ENCODE results near the gene DENND2A.
"Not testable (repeated sequence)": the region's sequence is repeated elsewhere in the genome, so short reads cannot be mapped to it uniquely, and the experiment has no call there.

Gene DENND2A

DNA sequence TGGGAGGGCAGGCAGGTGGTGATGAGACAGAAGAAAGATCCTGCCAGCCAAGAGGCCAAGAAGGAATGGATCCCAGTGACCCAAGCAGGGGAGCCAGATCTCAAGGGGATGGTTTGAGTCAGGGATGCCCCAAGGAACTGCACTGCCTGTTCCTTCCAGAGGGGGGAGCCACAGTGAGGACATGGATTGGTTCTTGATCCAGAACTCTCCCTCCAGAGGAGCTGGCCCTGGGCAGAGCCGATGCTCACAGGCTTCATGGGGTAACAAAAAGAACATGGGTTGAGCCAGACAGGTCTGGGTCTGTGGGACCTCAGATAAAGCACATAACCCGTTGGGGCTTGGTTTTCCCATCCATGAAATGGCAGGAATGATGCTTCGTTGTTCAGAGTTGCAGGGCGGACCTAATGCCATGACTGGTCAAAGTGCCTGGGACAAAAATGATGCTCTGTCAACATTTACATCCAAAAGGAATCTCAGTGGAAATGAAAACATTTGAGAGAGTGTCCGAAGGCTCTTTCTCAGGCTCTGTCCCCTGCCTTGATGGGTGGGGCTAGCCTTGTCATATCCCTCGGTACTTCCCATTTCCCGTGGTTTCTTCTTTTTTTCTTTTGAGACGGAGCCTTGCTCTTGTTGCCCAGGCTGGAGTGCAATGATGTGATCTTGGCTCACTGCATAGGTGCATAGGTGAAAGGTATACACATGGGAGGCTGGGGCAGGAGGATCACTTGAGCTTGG lies 4.7 kb upstream of the DENND2A start:
- DNase-seq: no peak

DNA sequence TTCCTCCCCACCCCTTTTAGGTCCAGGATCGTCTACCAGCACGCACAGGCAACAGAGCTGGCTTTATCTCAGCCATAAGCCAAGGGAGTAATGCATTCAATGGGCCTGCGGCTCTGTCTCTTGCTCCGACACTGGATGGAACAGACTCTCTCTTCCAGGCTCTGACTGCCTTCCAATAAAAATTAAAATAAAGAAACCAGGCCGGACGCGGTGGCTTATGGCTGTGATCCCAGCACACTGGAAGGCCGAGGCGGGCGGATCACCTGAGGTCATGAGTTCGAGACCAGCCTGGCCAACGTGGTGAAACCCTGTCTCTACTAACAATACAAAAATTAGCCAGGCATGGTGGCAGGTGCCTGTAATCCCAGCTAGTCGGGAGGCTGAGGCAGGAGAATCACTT lies 4.1 kb upstream of the DENND2A start:
- not testable (repeated sequence) for DNase-seq

DNA sequence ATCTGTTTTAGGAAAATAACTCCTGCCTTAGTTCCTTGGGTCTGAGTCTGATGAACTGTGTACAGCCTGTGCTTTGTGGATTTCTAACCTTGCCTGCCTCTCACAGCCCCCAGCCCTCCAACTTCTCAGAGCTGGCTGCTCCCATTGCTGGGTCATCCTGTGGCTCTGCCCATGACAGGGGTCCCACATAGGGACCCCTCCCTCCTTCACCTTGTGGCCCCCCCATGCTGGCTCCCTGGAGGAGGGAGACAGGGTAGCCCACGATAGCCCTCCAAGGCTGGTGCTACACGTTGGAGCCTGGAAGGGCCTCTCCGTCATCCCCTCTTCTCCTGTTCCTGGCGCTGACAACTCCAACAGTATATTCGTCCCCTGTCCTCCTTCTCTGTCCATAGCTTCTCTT lies 2.8 kb upstream of the DENND2A start:
- DNase-seq: no peak

DNA sequence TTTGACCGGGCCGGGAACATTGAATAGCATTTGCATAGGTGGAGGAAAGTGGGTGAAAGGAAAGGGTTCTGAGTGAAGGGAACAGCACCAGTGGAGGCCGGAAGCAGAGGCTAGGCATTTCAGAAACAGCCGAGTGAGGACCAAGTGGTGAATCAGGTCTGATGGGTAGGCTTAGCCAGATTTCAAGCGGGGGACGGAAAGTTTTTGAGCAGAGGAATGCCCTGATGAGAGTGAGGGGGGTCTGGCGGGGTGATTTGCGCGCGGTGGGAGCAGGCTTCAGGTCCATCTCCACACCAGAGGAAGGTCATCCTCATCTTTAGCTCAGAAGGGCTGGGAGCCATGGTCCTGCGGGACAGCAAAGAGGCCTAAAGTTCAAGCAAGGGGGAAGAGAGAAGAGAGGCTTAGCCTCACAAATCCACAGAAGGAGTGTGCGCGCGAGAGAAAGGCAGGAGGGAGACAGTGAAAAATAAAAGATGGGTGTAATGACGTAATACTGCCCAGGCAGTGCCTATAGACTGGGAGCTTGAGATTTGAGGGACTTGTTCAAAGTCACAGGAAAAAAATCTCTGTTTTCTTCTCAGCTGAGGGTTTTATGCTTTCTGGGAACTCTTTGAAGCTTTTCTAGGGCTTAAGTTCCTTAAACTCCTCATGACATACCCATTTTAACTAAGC lies 1.0 kb upstream of the DENND2A start:
- no peak for DNase-seq

DNA sequence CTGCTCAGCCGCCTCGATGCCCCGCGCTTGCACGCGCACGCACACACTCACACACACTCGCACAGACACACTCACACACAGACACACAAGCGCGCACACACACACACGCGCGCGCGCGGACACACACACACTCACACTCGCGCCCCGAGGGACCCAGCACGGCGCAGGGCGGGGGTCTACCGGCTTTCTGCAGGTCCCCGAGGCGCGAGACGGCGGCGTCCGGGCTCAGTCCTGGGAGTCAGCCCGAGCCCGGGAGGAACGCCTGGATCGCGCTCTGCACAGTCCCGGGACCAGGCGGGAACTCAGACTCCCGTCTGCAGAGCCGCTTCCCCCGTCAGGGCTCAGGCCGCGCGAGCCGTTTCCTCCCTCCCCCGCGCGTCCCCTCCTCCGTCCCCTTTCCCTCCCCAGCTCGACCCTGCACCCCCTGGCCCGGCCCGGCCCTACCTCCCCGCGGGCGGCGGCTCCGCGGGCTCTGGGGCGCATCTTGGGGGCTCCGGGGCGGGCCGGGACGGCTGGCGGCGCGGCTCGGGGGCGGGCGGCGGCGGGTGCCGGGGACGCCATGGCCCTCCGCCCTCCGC lies 464 bp downstream of the DENND2A start:
- peak in 1 of 2 experiments; percentile 7 for DNase-seq

DNA sequence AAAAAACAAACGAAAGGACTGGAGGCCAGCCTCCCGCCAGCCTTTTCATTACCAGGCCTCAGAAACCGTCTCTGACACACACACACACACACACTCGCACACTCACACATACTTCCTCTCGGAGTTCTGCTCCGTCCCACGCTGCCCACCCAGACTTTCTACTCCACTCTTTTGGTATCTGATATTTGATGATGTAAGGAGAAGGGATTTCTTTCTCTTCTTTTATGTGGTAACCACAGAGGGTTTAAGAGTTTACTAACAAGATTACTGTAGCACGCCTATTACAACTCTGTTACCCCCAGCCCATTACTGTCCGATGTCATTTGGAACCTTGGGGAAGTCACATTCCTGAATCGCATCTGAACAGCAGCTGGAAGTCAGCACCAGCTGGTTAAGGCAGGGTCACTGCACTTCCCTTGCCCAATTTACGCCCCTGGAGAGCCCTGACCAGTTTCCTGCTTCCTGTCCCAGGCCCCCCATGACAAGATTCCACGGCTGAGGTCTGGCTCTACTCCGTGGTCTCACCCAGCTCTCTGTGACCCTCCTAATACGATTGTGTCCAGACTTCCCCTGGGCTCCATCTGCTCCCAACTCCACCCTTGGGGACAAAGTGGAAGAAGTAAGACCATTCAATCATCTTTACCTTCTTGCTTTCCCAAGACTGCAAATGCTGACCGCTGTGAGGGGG lies 1.1 kb downstream of the DENND2A start:
- DNase-seq: peak; percentile 22 to 42

DNA sequence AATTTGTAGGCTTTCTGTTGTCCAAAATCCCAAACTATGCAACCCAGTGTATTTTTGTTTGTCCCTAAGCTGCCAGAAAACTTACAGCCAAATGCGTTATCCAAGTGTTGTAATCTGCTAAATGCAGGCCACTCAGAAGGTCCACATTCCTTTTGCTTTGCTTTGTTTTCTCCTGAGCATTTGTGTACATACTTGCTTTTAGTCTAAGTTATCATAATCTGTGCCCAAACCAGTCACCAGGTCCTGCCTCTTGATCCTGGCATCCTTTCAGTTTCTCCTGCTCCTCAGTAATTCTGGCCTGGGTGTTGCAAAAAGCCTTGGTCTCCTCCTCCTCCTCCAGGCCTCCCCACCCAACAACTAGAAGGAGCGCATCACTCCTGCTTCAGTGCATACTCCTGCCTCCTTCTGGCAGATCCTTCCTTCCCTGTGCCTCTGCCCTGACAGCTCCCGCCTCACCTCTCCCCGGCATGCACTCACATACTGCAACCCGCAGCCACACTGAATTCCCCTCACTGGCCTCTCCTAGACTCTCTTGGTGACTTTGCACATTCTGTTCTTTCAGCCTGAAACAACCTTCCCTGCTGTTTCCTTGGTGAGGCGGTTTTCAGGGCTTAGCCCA lies 2.3 kb downstream of the DENND2A start:
- no peak for DNase-seq

DNA sequence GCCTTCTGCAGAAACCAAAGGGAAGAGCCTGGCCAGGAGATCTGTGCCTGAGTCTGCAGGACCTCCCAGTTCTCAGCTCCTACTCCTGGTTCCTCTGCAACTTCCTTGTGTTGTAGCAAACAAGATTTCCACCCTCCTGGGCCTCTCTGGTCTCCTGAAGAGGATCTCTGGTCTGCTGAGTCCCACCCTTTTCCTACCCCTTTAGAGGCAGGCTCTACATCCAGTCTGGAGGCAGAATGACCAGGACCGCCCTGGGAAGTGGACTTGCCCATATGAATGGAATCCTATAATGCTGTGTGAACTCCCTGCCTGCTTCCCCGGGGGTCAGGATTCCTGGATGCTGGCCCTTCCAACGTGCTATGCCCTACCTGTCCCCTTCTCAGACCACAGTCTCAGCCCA lies 3.2 kb downstream of the DENND2A start:
- no peak for DNase-seq

DNA sequence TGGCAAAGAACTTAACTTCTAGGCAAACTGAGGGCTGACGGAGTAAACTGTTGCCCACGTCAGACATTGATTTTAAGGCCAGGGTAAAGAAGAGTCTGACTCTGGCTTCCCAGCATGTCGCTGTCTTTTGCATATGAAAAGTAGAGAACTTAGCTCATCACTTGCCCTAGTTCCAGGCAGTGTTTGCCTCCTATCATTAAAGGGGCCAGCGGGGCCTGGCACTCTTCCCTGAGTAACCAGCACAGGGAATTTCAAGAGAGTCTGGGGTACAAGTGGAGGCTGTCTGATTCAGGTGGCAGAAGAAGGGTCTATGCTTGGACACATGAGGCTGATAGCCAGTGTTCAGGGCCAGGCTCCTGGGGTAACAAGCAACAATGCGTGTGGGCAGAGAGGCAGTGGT lies 4.8 kb downstream of the DENND2A start:
- no peak for DNase-seq

DNA sequence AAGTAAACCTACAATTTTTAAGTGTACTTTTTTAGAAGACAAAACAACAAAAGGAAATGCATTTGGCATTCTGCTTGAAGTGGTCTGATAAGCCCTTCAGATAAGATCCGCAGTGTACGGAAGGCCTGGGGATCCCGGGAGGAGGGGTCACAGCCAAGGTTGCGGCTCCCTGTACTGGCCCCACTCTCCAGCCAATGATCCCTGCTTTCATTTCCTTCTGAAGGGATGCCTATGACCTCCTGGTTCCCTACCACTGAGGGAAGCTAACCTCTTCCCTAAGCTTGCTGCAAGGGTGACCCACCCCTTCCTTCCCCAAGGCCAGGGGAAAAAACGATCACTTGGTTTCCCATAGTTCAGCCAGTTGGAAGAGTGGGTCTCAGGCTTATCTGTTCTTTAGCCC lies 5.3 kb downstream of the DENND2A start:
- no peak for DNase-seq

DNA sequence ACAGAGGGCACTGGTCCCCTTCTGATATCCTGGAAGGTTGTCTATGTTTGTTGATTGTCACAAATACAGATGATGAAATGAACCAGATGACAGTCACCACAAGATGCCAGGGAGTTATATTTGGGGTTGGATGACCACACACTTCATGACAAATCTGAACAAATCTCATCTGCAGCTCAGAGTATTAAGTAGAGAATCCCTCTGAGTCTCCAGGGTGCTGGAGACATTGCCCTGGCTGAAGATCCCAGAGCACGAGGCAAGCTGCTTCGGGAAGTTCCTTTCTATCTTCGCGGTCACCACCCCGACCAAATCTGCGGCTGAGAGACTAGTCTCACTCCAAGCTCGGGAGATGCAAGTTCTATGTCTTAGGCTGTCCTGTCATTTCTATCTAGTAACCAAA lies 9.0 kb downstream of the DENND2A start:
- no peak for DNase-seq

DNA sequence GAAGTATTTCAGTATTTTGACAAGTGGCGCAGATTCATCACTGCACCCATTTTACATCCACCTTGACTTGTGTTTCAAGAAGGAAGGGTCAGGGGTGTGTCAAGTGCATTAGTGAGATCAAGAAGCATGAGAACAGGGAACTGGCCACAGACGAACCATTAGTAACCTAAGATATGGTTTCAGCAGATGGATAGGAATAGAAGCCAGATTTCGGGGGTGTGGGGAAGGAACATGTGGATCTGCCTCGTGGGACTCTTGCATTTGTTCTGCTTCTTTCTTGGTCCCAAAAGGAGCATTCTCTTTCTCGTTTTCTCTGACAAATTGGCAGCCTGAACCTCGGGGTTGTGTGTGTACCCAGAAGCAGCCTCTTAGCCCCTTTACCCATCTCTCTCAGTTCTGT lies 9.6 kb downstream of the DENND2A start:
- no peak for DNase-seq

DNA sequence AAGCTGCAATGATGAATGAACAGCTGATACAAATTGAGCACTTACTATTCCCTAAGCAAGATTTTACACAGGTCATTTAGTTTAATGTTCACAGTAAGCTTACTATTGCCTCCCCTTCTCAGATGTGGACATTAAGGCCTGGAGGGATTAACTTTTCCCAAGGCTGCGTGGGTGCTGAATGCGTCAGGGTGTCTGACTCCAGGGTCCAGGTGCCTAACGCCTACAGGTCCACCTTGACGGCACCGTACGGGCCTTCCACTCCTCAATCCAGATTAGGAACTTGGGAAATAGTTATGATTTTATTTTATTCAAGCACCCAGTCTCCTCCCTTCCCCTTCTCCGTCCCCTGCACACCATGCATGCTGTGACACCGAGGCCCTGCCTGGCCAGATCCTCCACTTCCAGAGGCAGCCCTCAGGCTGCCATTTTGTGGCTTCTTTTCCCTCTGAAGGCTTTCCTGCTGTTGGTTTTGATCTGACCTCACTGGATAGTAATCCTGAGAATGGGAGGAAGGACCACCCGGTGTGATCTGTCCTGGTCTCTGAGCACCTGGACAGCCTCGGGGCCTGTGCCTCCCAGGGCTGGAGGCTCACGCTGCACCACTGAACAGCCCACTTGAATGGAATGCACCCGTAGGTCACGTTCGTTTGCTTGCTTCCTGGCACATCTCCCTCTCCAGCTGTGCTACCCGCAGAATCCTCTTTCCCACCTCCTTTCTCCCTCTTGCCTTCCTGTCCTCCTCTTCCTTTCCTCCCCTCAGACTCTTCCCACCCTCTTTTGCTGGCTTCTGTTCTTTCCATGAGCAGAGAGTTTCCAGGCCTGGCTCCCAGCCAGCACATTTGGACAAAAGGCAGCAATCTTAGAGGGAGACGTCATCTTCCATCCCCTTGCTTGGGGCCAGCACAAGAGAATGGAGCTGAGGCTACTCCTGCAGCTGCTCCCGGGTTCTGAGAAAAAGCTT lies 14.4 kb downstream of the DENND2A start:
- DNase-seq: no peak

DNA sequence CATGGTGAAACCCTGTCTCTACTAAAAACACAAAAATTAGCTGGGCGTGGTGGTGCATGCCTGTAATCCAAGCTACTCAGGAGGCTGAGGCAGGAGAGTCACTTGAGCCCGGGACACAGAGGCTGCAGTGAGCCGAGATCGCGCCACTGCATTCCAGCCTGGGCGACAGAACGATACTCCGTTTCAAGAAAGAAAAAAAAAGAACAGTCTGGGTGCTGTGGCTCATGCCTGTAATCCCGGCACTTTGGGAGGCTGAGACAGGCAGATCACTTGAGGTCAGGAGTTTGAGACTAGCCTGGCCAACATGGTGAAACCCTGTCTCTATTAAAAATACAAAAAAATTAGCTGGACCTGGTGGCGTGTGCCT lies 15.4 kb downstream of the DENND2A start:
- not testable (repeated sequence) for DNase-seq

DNA sequence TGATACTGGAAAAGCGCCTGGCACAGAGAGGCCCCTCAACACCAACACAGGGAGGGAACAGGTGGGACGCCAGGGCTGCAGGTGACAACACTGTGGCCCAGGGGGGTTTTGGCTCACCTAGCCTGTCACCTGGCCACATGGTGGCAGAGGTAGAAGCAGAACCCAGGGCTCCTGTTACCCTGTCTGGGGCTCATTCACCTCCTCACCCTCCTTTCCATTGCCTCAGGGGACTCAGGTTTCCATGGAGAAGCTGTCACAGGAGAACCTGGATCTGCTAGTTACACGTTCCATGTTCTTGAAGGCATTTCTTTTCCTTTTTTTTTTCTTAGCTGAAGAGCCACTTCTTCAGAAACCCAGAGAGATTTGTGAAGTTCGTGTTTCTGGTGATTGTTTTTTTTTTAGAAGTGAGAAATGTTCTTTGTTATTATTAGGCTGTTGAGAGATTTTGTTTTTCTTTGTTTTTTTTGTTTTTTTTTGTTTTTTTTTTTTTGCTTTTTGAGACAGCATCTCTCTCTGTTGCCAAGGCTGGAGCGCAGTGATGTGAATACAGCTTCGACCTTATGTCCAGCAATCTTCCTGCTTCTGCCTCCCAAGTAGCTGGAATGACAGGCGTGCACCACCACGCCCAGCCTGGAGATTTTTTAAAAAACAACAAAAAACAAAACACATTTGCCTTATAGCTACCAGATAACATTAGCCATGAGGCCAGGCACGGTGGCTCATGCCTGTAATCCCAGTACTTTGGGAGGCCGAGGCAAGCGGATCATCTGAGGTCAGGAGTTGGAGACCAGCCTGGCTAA lies 16.0 kb downstream of the DENND2A start:
- no peak for DNase-seq

DNA sequence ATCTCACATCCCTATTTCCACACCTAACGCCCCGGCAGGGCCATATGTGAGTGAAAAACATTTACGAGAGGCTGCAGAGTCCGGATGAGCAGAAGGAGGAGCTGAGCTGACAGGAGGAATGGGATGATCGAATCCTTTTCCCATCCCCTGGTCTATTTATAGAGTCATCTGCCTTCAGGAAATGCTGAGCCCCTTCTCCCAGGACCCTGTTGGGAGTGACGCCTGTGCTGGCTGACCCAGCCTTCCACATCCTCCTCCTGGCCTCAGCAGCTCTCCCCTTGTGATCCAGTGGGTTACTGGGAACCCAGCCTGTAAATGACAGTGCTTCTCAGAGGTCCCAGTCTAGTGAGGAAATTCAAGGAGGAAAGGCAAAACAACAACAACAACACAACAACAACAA lies 16.6 kb downstream of the DENND2A start:
- DNase-seq: no peak

DNA sequence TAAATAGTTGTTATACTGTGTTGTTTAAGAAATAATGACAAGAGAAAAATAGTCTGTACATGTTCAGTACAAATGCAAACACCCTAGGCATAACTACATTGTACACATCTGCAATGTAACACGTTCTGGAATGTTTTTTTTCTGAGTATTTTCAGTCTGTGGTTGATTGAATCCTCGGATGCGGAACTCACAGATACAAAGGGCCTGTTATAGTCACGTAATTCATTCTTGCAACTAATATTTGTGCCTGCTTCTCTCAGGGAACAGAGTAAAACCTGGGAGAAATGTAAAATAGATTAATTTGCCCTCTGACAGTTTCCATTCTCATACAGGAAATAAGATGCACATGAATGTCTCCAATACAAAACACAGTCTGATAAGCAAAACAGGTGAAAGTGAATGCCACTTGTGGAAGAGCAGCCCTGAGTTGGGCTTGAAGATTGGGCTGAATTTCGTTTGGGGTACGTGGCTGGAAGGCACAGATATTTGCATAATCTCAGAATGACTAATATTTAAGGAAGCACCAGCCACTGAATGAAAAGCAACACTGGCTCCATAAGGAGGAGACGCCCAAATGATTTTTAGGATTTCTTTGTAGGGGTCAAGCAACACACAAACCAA lies 19.1 kb downstream of the DENND2A start:
- DNase-seq: no peak

DNA sequence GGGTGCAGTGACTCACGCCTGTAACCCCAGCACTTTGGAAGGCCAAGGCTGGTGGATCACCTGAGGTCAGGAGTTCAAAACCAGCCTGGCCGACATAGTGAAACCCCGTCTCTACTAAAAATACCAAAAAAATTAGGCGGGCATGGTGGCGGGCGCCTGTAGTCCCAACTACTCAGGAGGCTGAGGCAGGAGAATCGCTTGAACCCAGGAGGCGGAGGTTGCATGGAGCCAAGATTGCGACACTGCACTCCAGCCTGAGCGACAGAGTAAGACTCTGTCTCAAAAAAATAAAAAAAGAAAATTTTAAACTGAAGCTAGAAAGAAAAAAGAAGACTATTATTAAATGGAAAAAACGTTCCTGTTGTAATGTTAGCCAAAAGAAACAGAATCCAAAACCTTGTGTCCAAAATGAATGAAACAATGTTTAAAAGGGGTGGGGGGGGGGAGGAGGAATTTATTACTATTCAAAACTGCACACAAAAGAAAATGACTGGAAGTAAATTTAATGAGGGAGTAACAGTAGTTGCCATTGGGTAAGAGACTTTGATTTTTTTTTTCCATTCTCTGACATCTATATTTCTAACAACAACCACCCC lies 20.6 kb downstream of the DENND2A start:
- not testable (repeated sequence) for DNase-seq

DNA sequence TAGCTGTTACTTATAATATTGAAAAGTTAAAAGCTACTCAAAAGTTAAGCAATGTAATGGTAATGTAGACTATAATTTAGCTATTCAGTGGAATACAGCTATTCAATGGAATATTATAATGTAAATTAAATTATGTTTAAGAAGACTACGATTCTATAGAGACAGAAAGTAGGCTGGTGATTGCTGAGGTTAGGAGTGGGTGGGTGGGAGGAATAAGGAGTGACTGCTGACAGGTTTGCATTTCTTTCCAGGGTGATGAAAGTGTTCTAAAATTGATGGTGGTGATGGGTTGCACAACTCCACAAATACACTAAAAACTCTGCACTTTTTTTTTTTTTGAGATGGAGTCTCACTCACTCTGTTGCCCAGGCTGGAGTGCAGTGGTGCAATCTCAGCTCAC lies 21.4 kb downstream of the DENND2A start:
- no peak for DNase-seq

DNA sequence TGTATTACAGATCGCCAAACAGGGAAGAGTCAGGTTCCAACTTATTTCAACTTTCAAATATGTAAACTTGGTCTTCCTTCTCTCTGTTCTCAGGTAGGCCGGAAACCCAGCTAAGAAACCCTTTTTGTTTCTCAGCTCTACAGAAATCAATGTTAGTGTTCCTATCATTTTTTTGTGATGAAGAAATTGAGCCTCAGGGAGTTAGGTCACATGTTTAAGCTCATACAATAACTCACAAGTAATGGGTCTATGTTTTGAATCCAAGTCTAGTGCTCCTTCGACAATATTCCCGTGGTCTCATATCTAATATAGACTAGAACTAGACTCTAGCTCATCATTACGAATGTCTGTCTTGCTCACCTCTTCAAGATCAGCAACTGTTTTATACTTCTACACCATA lies 22.3 kb downstream of the DENND2A start:
- DNase-seq: no peak
